SK-N-SH (cell line): ENCODE data around the gene PIP4K2A. TPM values are rescaled to one million over a fixed set of nuclear protein-coding genes. Genes with fewer than 3 reads are reported as not detected.

Experiments
- CTCF ChIA-PET: fragments of 300-600, 350-600 bp; formaldehyde crosslinking; extraction: SDS; loops from one replicate; lab custom pipeline; 2021; lab: Yijun Ruan, JAX
- POLR2A ChIA-PET: fragments of 350-600 bp; sonication (Branson Sonifier 250); formaldehyde crosslinking; extraction: SDS; loops from one replicate; lab custom pipeline; 2020; ENCODE audit warnings: antibody characterized with exemption, inconsistent platforms; lab: Yijun Ruan, JAX
- DNase-seq: peaks from one replicate; pipeline ENCODE4 v3.0.0; 2012
- H2AFZ ChIP-seq: fragments of 200-600 bp; sonication (generic); 2 replicates; pipeline ENCODE4 v1.8.1; 2016; ENCODE audit warnings: antibody characterized with exemption, mild to moderate bottlenecking, low read depth
- H3F3A ChIP-seq: fragments of 200-600 bp; sonication (generic); replicated peaks from 2 replicates; pipeline ENCODE3; 2016; ENCODE audit warnings: antibody characterized with exemption, mild to moderate bottlenecking; ENCODE audit not compliant: insufficient read depth
- H3K27ac ChIP-seq, 2 experiments: fragments of 200-500 bp in 1 of 2; fragments of 200-600 bp in 1 of 2; sonication (Bioruptor generic) in 1 of 2; sonication (generic), shearing (Covaris generic) in 1 of 2; 2 replicates each; pipeline versions ENCODE4 v1.5.1 to v1.6.1; 2014 to 2016; ENCODE audit warnings: low read depth in 2 of 2, inconsistent platforms in 1 of 2, low read length in 1 of 2, mild to moderate bottlenecking in 1 of 2, mixed read lengths in 1 of 2
- H3K27me3 ChIP-seq: fragments of 200-600 bp; sonication (generic), shearing (Covaris generic); 2 replicates; pipeline ENCODE4 v1.6.1; 2016; ENCODE audit warnings: mixed run types; ENCODE audit not compliant: insufficient read depth
- H3K36me3 ChIP-seq, 2 experiments: fragments of 200-500 bp in 1 of 2; fragments of 200-600 bp in 1 of 2; sonication (Bioruptor generic) in 1 of 2; sonication (generic) in 1 of 2; replicated peaks in 1 of 2; 2 replicates each; pipeline versions ENCODE3 to v1.5.1; 2014 to 2016; ENCODE audit warnings: low read length in 1 of 2, mild to moderate bottlenecking in 1 of 2; ENCODE audit not compliant: insufficient read depth in 2 of 2, control insufficient read depth in 1 of 2
- H3K4me1 ChIP-seq, 2 experiments: fragments of 200-500 bp in 1 of 2; fragments of 200-600 bp in 1 of 2; sonication (Bioruptor generic) in 1 of 2; sonication (generic), shearing (Covaris generic) in 1 of 2; 2 replicates each; pipeline versions ENCODE4 v1.5.1 to v1.6.1; 2014 to 2016; ENCODE audit warnings: low read depth in 1 of 2, low read length in 1 of 2, mixed run types in 1 of 2; ENCODE audit not compliant: insufficient read depth in 2 of 2, control insufficient read depth in 1 of 2
- H3K4me2 ChIP-seq: fragments of 200-600 bp; sonication (generic), shearing (Covaris generic); 2 replicates; pipeline ENCODE4 v1.6.1; 2017; ENCODE audit warnings: mixed run types
- H3K4me3 ChIP-seq, 2 experiments: fragments of 200-500 bp in 1 of 2; fragments of 200-600 bp in 1 of 2; sonication (Bioruptor generic) in 1 of 2; sonication (generic), shearing (Covaris generic) in 1 of 2; 2 replicates each; pipeline versions ENCODE4 v1.5.1 to v1.8.1; 2014 to 2016; ENCODE audit warnings: low read depth in 2 of 2, inconsistent platforms in 1 of 2, low read length in 1 of 2, mild to moderate bottlenecking in 1 of 2, mixed read lengths in 1 of 2, moderate library complexity in 1 of 2
- H3K79me2 ChIP-seq: fragments of 200-600 bp; sonication (generic); 2 replicates; pipeline ENCODE4 v1.8.1; 2017; ENCODE audit warnings: mild to moderate bottlenecking; ENCODE audit not compliant: insufficient read depth
- H3K9ac ChIP-seq: fragments of 200-600 bp; sonication (generic); 2 replicates; pipeline ENCODE4 v1.6.1; 2017; ENCODE audit warnings: mixed run types
- H3K9me2 ChIP-seq: fragments of 200-600 bp; sonication (generic); 2 replicates; pipeline ENCODE4 v1.6.1; 2017; ENCODE audit warnings: mixed run types
- H3K9me3 ChIP-seq: fragments of 200-600 bp; sonication (generic); 2 replicates; pipeline ENCODE4 v1.6.1; 2017; ENCODE audit warnings: mixed run types, mild to moderate bottlenecking, moderate library complexity
- H4K20me1 ChIP-seq: fragments of 200-600 bp; sonication (generic); 2 replicates; pipeline ENCODE4 v1.6.1; 2017; ENCODE audit warnings: mild to moderate bottlenecking, mixed run types; ENCODE audit not compliant: insufficient read depth
- CHD2 ChIP-seq: fragments of 150-350 bp; IDR thresholded peaks from 2 replicates; pipeline ENCODE4 v1.6.1; 2018; ENCODE audit warnings: low read length; ENCODE audit not compliant: partially characterized antibody
- CTCF ChIP-seq: fragments of 200-600 bp; sonication (generic); IDR thresholded peaks from 2 replicates; pipeline ENCODE4 v1.6.1; 2017; ENCODE audit warnings: antibody characterized with exemption, mild to moderate bottlenecking, moderate library complexity
- EP300 ChIP-seq, 2 experiments: IDR thresholded peaks; 2 replicates each; pipeline versions ENCODE4 v1.4.0 to v1.6.1; 2012; ENCODE audit warnings: borderline replicate concordance in 1 of 2, low read depth in 1 of 2, low read length in 1 of 2
- EZH2phosphoT487 ChIP-seq: fragments of 200-600 bp; sonication (generic); IDR thresholded peaks from 2 replicates; pipeline ENCODE4 v1.6.1; 2017; ENCODE audit warnings: low read depth, mixed run types, mild to moderate bottlenecking, antibody characterized with exemption, moderate library complexity, borderline replicate concordance
- FOSL2 ChIP-seq: IDR thresholded peaks from 2 replicates; pipeline ENCODE4 v1.4.0; 2012; ENCODE audit warnings: low read depth, mild to moderate bottlenecking, moderate library complexity, borderline replicate concordance
- JUND ChIP-seq: IDR thresholded peaks from 2 replicates; pipeline ENCODE4 v1.4.0; 2012
- MAX ChIP-seq: IDR thresholded peaks from 2 replicates; pipeline ENCODE4 v1.4.0; 2012; ENCODE audit warnings: low read depth
- MEF2A ChIP-seq: IDR thresholded peaks from 2 replicates; pipeline ENCODE4 v1.4.0; 2012; ENCODE audit warnings: low read depth, borderline replicate concordance
- NRF1 ChIP-seq: IDR thresholded peaks from 2 replicates; pipeline ENCODE4 v1.6.1; 2012; ENCODE audit warnings: low read depth, mild to moderate bottlenecking, low read length
- PBX3 ChIP-seq: IDR thresholded peaks from 2 replicates; pipeline ENCODE4; 2012
- RAD21 ChIP-seq: IDR thresholded peaks from 2 replicates; pipeline ENCODE4 v1.6.1; 2012; ENCODE audit warnings: mild to moderate bottlenecking, low read length
- RCOR1 ChIP-seq: fragments of 150-350 bp; IDR thresholded peaks from 2 replicates; pipeline ENCODE4 v1.6.1; 2017; ENCODE audit warnings: antibody characterized with exemption, low read length
- RFX5 ChIP-seq: IDR thresholded peaks from 2 replicates; pipeline ENCODE4 v1.6.1; 2012; ENCODE audit warnings: mild to moderate bottlenecking, improper control_type of control experiment, low read length
- RXRA ChIP-seq: IDR thresholded peaks from 2 replicates; pipeline ENCODE4 v1.4.0; 2012; ENCODE audit warnings: low read depth, mild to moderate bottlenecking, borderline replicate concordance
- TAF1 ChIP-seq: IDR thresholded peaks from 2 replicates; pipeline ENCODE4 v1.6.1; 2012; ENCODE audit warnings: low read depth, mild to moderate bottlenecking, low read length, moderate library complexity, borderline replicate concordance
- TCF12 ChIP-seq: IDR thresholded peaks from 2 replicates; pipeline ENCODE4 v1.4.0; 2012
- ZBTB33 ChIP-seq: IDR thresholded peaks from 2 replicates; pipeline ENCODE4 v1.4.0; 2012; ENCODE audit warnings: low read depth, borderline replicate concordance
- WGBS: methylation state at CpG from one replicate; pipeline ENCODE4 v1.1.6; 2017; ENCODE audit warnings: low lambda C conversion rate; 5-methylcytosine and 5-hydroxymethylcytosine counted together
- polyA plus RNA-seq, 3 experiments: library from polyadenylated mRNA; depleted of rRNA; stranded (reverse); fragments of >200 nt; gene quantifications; 2 replicates each; pipeline ENCODE4 v1.2.3, GENCODE V29; 2012

The PIP4K2A gene
- polyA plus RNA-seq, 1 of the 3 experiments (the other 2 are of a cell fraction) = 10.8 TPM

- no peak overlapping the region for H3K4me3 ChIP-seq
- no peak overlapping the region for H3K9ac ChIP-seq
- H3K4me1 ChIP-seq = no peaks in the 10 kb centered on the region
- H3K4me2 ChIP-seq = no peak overlapping the region
- peaks cover 4% of the 10 kb centered on the region for H3F3A ChIP-seq
- TF ChIP-seq RXRA (no peak), NRF1 (no peak), MAX (no peak), RFX5 (no peak), RAD21 (no peak), JUND (no peak), TAF1 (no peak), EZH2phosphoT487 (no peak), CTCF (no peak), ZBTB33 (no peak), RCOR1 (no peak), EP300 (IDR thresholded peaks at IDR 0.05; ENCODE audit: borderline replicate concordance in 1 of 2, low read depth in 1 of 2, low read length in 1 of 2) (no peak), FOSL2 (no peak), MEF2A (no peak)
- H3K27ac ChIP-seq = no peak overlapping the region
- no peaks in the 10 kb centered on the region for H4K20me1 ChIP-seq
- peaks cover 31% of the 10 kb centered on the region for H3K79me2 ChIP-seq
- H3K9me2 ChIP-seq = no peaks in the 10 kb centered on the region
- POLR2A ChIA-PET = no interaction called here
- CTCF ChIA-PET = no interaction called here
- no peaks in the 10 kb centered on the region for H3K36me3 ChIP-seq
- no peak overlapping the region for H2AFZ ChIP-seq
- WGBS = 82% methylated on average over 4 of the region's 6 CpGs
- no peak for DNase-seq
- H3K9me3 ChIP-seq = no peaks in the 10 kb centered on the region
- no peaks in the 10 kb centered on the region for H3K27me3 ChIP-seq
Observed at GRCh38 chr10:22640359-22640758, 74.0 kb downstream of the PIP4K2A start.

GRCh38 chr10:22638863-22639262 is 75.5 kb downstream of the PIP4K2A start:
- Histone ChIP-seq H3K9ac (no peak overlapping the region), H3K9me3 (no peaks in the 10 kb centered on the region), H2AFZ (no peak overlapping the region), H3K4me1 (no peaks in the 10 kb centered on the region), H3K79me2 (peaks cover 27% of the 10 kb centered on the region), H3K36me3 (no peaks in the 10 kb centered on the region), H3F3A (peaks cover 4% of the 10 kb centered on the region), H3K27me3 (no peaks in the 10 kb centered on the region), H3K27ac (no peak overlapping the region), H3K4me3 (no peak overlapping the region), H3K4me2 (no peak overlapping the region), H3K9me2 (no peaks in the 10 kb centered on the region), H4K20me1 (no peaks in the 10 kb centered on the region; the same call in 1 of the 2 replicates)
- TF ChIP-seq TCF12 (peak; percentile 48), RXRA (no peak), JUND (peak; percentile 25; the same call in 1 of the 2 replicates), CHD2 (no peak), PBX3 (peak; percentile 51)
- POLR2A ChIA-PET = no interaction called here
- DNase-seq = no peak
- CTCF ChIA-PET = interaction anchor here (0.6 kb wide), 1 partner anchor 313 kb away, joined by 3 read pairs; no protein-coding TSS in a partner anchor
- WGBS = 56% methylated on average over 1 of the region's 1 CpG
